ENCODE data around the gene RIMS1. TPM values are rescaled to one million over a fixed set of nuclear protein-coding genes. Genes with fewer than 3 reads are reported as not detected.

Gene RIMS1
- total RNA-seq, 1 donor from 2014 or later: 2.2 TPM

DNA sequence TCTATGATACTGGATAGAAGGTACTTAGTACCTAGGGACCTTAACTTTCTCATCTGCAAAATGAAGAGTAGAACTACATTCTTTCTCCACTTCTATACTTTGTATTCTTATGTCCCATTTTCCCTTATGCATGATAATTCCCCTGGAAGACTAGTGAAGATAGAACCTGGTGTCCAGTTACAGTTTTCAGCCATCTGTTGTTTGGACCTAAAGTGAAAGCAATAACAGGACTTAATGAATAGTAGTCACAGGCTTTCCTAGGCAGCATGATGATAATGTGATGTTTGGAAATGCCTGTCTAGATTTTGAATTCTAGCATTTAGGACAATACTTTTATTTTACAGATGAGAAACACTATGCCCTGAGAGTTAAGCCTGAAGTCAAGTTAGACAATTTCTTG lies 153.8 kb downstream of the RIMS1 start:
- no peak for FAIRE-seq
- H3K4me1 Mint-ChIP-seq (ENCODE audit: low read depth, unreplicated experiment): peaks cover 6% of the 10 kb centered on the region
- no peak overlapping the region for H3K27ac Mint-ChIP-seq (ENCODE audit: unreplicated experiment)
- no peak overlapping the region for H3K27ac ChIP-seq (ENCODE audit: low read depth, low read length)
- no peak overlapping the region for H3K4me2 ChIP-seq (ENCODE audit: low read length)
- H3K36me3 Mint-ChIP-seq (ENCODE audit: low read depth, unreplicated experiment): no peaks in the 10 kb centered on the region
- no peaks in the 10 kb centered on the region for H3K36me3 ChIP-seq (ENCODE audit: insufficient read depth, low read length)
- no peaks in the 10 kb centered on the region for H3K9me3 ChIP-seq (ENCODE audit: insufficient read depth, low read depth, low read length)
- no peak overlapping the region for H3K4me3 ChIP-seq (ENCODE audit: insufficient read depth, low read depth, low read length)
- TF ChIP-seq, protein P1, sequence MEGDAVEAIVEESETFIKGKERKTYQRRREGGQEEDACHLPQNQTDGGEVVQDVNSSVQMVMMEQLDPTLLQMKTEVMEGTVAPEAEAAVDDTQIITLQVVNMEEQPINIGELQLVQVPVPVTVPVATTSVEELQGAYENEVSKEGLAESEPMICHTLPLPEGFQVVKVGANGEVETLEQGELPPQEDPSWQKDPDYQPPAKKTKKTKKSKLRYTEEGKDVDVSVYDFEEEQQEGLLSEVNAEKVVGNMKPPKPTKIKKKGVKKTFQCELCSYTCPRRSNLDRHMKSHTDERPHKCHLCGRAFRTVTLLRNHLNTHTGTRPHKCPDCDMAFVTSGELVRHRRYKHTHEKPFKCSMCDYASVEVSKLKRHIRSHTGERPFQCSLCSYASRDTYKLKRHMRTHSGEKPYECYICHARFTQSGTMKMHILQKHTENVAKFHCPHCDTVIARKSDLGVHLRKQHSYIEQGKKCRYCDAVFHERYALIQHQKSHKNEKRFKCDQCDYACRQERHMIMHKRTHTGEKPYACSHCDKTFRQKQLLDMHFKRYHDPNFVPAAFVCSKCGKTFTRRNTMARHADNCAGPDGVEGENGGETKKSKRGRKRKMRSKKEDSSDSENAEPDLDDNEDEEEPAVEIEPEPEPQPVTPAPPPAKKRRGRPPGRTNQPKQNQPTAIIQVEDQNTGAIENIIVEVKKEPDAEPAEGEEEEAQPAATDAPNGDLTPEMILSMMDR (IDR thresholded peaks at IDR 0.05; ENCODE audit: insufficient read depth, low read depth, low read length): no peak
- TF ChIP-seq EZH2 (IDR thresholded peaks at IDR 0.05; ENCODE audit: insufficient read depth, low read length): no peak
- H3K4me1 ChIP-seq (ENCODE audit: insufficient read depth, low read length): no peaks in the 10 kb centered on the region
- no peak for DNase-seq (ENCODE audit: low read depth)
- no peaks in the 10 kb centered on the region for H3K9me3 Mint-ChIP-seq (ENCODE audit: unreplicated experiment)
- no peak overlapping the region for H3K4me3 Mint-ChIP-seq (ENCODE audit: unreplicated experiment)
- no peak overlapping the region for H2AFZ ChIP-seq (ENCODE audit: low read depth, low read length)
- H3K9ac ChIP-seq (ENCODE audit: low read length): no peak overlapping the region
- H3K79me2 ChIP-seq (ENCODE audit: insufficient read depth, low read length): no peaks in the 10 kb centered on the region
- no peaks in the 10 kb centered on the region for H4K20me1 ChIP-seq (ENCODE audit: insufficient read depth, low read length)
- H3K27me3 ChIP-seq (ENCODE audit: insufficient read depth, low read length): no peaks in the 10 kb centered on the region
- no peaks in the 10 kb centered on the region for H3K27me3 Mint-ChIP-seq (ENCODE audit: low read depth, unreplicated experiment)

DNA sequence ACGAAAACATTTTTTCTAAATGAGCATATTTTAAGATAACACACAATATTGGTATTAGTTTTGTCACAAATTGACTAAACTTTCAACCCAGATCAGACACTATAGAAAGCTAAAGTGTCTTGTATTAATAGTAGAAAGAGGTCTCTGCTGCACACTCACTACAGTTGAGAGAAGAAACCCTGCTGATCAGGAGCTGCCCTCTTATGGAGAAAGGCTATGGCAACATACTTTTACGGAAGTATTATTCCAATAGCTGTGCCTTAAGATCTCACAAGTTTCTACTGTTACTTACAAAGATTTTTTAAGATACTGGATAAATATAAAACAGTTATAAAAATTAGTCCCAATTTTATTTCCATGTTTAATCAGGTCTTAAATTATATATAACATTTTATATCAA lies 155.7 kb downstream of the RIMS1 start:
- Histone ChIP-seq H4K20me1 (ENCODE audit: insufficient read depth, low read length) (no peaks in the 10 kb centered on the region), H2AFZ (ENCODE audit: low read depth, low read length) (no peak overlapping the region), H3K79me2 (ENCODE audit: insufficient read depth, low read length) (no peaks in the 10 kb centered on the region), H3K27me3 (ENCODE audit: insufficient read depth, low read length) (no peaks in the 10 kb centered on the region), H3K4me3 (ENCODE audit: insufficient read depth, low read depth, low read length) (no peak overlapping the region), H3K27ac (ENCODE audit: low read depth, low read length) (no peak overlapping the region), H3K9ac (ENCODE audit: low read length) (no peak overlapping the region), H3K36me3 (ENCODE audit: insufficient read depth, low read length) (no peaks in the 10 kb centered on the region), H3K4me2 (ENCODE audit: low read length) (no peak overlapping the region), H3K9me3 (ENCODE audit: insufficient read depth, low read depth, low read length) (no peaks in the 10 kb centered on the region), H3K4me1 (ENCODE audit: insufficient read depth, low read length) (no peaks in the 10 kb centered on the region)
- H3K27ac Mint-ChIP-seq (ENCODE audit: unreplicated experiment): no peak overlapping the region
- no peak for DNase-seq (ENCODE audit: low read depth)
- FAIRE-seq: no peak
- no peaks in the 10 kb centered on the region for H3K9me3 Mint-ChIP-seq (ENCODE audit: unreplicated experiment)
- no peaks in the 10 kb centered on the region for H3K36me3 Mint-ChIP-seq (ENCODE audit: low read depth, unreplicated experiment)
- H3K4me3 Mint-ChIP-seq (ENCODE audit: unreplicated experiment): no peak overlapping the region
- peaks cover under 1% of the 10 kb centered on the region for H3K4me1 Mint-ChIP-seq (ENCODE audit: low read depth, unreplicated experiment)
- no peak for TF ChIP-seq EZH2 (IDR thresholded peaks at IDR 0.05; ENCODE audit: insufficient read depth, low read length)
- TF ChIP-seq, protein P1 (IDR thresholded peaks at IDR 0.05; ENCODE audit: insufficient read depth, low read depth, low read length): no peak
- H3K27me3 Mint-ChIP-seq (ENCODE audit: low read depth, unreplicated experiment): no peaks in the 10 kb centered on the region

DNA sequence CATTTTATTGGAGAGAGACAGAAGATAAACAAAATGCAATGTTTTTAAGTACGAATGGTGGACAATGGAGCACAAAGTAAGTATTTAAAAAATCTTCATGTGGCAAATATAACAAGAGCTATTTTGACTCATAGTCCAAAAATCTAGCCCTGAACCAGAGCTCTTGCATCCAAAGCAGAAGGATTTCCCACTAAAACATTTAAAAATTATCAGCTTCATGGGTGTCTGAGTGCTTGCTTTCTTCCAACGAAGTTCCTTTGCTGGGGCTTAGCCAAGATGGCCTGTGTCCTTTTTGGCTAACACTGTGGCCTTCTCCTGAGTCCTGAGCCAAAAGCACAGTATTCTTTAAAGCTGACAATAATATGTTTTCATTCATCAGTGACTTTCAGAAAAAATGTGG lies 161.7 kb downstream of the RIMS1 start:
- peak overlapping the region; percentile 54 for H3K27ac Mint-ChIP-seq (ENCODE audit: unreplicated experiment)
- Histone ChIP-seq H4K20me1 (ENCODE audit: insufficient read depth, low read length) (no peaks in the 10 kb centered on the region), H3K4me3 (ENCODE audit: insufficient read depth, low read depth, low read length) (no peak overlapping the region), H3K27ac (ENCODE audit: low read depth, low read length) (no peak overlapping the region), H3K9ac (ENCODE audit: low read length) (no peak overlapping the region), H2AFZ (ENCODE audit: low read depth, low read length) (no peak overlapping the region), H3K79me2 (ENCODE audit: insufficient read depth, low read length) (no peaks in the 10 kb centered on the region), H3K4me2 (ENCODE audit: low read length) (no peak overlapping the region), H3K36me3 (ENCODE audit: insufficient read depth, low read length) (no peaks in the 10 kb centered on the region), H3K27me3 (ENCODE audit: insufficient read depth, low read length) (no peaks in the 10 kb centered on the region), H3K4me1 (ENCODE audit: insufficient read depth, low read length) (no peaks in the 10 kb centered on the region), H3K9me3 (ENCODE audit: insufficient read depth, low read depth, low read length) (no peaks in the 10 kb centered on the region)
- H3K4me1 Mint-ChIP-seq (ENCODE audit: low read depth, unreplicated experiment): peaks cover 5% of the 10 kb centered on the region
- H3K27me3 Mint-ChIP-seq (ENCODE audit: low read depth, unreplicated experiment): no peaks in the 10 kb centered on the region
- H3K4me3 Mint-ChIP-seq (ENCODE audit: unreplicated experiment): no peak overlapping the region
- FAIRE-seq (no peak), DNase-seq (ENCODE audit: low read depth) (peak; percentile 3)
- H3K36me3 Mint-ChIP-seq (ENCODE audit: low read depth, unreplicated experiment): no peaks in the 10 kb centered on the region
- TF ChIP-seq, protein P1 (IDR thresholded peaks at IDR 0.05; ENCODE audit: insufficient read depth, low read depth, low read length): no peak
- TF ChIP-seq EZH2 (IDR thresholded peaks at IDR 0.05; ENCODE audit: insufficient read depth, low read length): no peak
- H3K9me3 Mint-ChIP-seq (ENCODE audit: unreplicated experiment): no peaks in the 10 kb centered on the region

Data from astrocyte (in vitro differentiated cells and primary cell).